Fibroblast of the aortic adventitia (primary cell): ENCODE data around the gene CYP4F2. TPM values are rescaled to one million over a fixed set of nuclear protein-coding genes. Genes with fewer than 3 reads are reported as not detected.
"Not testable (repeated sequence)": the region's sequence is repeated elsewhere in the genome, so short reads cannot be mapped to it uniquely, and the experiment has no call there.

ENCODE experiments used
- DNase-seq: peaks from one replicate; pipeline ENCODE4 v3.0.0-alpha.2; 2010; ENCODE audit warnings: low read depth
- H3K4me3 ChIP-seq: 2 replicates; pipeline ENCODE4 v1.5.1; 2011; ENCODE audit warnings: low read depth, mild to moderate bottlenecking, control low read depth, low read length, moderate library complexity
- total RNA-seq: library from RNA; depleted of rRNA; stranded (reverse); fragments of >200 nt; gene quantifications from 2 replicates; pipeline ENCODE4 v1.2.3, GENCODE V29; 2012; ENCODE audit warnings: low replicate concordance
- TF ChIP-seq, protein P1 (sequence below): IDR thresholded peaks from 2 replicates; pipeline ENCODE4 v1.5.1; 2011; ENCODE audit warnings: mild to moderate bottlenecking, low read length, control low read depth, inconsistent platforms; ENCODE audit not compliant: insufficient read depth

CYP4F2 gene
- total RNA-seq, 1 donor: not detected

DNA sequence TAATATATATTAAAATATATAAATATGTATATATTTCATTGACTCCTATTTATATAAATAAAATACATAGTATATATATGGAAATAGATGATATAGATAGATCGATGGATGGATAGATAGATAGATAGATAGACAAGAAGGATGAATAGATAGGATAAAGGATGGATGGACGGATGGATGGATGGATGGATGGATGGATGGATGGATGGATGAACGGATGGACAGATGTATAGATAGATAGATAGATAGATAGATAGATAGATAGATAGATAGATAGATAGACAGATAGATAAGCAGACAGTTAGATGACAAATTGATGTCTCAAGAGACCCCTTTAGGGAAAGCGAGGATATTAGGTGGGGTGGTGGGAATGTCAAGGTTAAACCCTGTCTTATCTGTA, 21.4 kb upstream of the CYP4F2 start:
- DNase-seq: no peak
- no peak overlapping the region for H3K4me3 ChIP-seq
- TF ChIP-seq, protein P1, sequence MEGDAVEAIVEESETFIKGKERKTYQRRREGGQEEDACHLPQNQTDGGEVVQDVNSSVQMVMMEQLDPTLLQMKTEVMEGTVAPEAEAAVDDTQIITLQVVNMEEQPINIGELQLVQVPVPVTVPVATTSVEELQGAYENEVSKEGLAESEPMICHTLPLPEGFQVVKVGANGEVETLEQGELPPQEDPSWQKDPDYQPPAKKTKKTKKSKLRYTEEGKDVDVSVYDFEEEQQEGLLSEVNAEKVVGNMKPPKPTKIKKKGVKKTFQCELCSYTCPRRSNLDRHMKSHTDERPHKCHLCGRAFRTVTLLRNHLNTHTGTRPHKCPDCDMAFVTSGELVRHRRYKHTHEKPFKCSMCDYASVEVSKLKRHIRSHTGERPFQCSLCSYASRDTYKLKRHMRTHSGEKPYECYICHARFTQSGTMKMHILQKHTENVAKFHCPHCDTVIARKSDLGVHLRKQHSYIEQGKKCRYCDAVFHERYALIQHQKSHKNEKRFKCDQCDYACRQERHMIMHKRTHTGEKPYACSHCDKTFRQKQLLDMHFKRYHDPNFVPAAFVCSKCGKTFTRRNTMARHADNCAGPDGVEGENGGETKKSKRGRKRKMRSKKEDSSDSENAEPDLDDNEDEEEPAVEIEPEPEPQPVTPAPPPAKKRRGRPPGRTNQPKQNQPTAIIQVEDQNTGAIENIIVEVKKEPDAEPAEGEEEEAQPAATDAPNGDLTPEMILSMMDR: no peak

DNA sequence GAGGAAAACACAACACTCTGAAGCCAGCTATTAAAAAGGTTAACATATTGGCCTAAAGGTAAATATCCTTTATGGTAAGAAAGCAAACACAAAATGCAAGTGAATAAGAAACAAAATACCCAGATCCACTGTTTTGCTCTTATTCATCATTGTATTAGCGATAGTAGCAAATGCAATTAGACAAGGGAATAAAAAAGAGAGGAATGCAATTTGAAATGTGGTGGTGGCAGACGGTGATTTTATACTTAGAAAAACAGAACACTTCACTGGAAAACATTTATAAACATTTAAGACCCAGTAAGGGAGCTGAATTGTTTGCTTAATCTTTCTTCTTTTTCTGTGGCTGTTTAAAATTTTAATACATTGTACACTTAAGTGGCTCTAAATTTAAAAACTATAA, 17.2 kb upstream of the CYP4F2 start:
- DNase-seq: no peak
- TF ChIP-seq, protein P1: no peak
- H3K4me3 ChIP-seq: no peak overlapping the region

DNA sequence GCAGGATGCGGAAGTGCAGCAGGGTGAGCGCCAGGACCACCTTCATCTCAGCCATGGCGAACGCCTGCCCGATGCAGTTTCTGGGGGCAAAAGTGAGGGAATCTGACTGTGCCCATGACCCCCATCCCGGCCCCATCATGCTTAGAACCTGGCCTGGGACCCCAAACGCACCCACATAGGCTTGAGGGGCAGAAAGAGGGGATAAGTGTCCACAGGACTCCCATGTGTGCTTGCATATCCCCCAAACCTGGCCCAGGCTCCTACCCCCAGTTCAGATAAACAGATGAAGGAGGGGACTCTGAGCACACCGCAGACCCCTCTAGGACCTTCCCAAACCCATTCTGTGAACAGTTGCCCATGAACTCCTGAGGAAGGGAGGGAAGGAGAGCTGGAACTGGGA, 16.0 kb upstream of the CYP4F2 start:
- no peak overlapping the region for H3K4me3 ChIP-seq
- TF ChIP-seq, protein P1: no peak
- DNase-seq: no peak

DNA sequence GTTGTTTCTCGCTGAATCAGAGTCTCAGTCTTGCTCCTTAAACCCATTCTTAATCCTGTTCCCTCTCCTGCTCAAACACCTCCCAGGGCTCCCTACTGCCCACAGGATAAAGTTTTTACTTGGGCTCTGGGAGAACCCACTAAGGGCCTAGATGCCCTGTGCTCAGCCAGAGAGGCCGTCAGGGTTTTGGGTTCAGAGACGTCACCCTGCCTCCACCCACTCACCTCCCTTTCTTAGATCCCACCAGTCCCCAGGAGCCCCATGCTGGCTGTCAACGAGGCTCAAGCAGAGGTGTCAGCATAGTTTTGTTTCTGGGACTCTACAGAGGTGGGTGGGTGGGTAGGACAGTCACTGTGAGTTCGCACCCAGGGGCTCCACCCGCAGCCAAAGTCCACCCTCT, 15.5 kb upstream of the CYP4F2 start:
- no peak overlapping the region for H3K4me3 ChIP-seq
- DNase-seq: no peak
- TF ChIP-seq, protein P1: no peak

DNA sequence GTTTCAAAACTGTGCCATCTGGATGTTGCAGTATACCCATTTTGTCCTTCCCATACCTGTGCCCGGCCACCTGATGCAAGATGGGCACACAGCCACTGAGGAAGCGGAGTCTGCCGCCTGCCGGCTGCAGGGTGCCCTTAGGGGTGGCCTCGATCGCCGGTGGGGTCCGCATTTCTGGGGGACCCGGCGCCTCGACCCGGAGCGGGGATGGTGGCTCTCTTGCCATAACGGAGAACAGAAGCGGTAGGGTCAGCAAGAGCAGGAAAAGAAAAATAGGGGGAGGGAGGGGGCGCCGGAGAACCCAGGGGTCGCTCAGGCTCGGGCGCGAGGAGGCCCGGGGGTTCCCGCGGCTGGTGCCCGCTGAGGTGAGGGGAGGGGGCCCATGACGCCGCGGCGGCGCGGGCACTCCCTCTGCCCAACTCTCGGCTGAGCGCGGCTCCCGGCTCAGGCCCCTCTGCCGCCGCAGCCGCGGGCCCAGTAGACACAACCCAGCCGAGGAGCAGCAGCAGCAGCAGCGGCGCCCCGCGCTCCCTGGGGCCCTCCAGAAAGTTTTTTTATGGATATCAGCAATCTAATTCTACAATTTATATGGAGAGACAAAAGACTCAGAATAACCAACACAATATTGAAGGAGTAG, 13.8 kb upstream of the CYP4F2 start:
- no peak overlapping the region for H3K4me3 ChIP-seq
- TF ChIP-seq, protein P1: no peak
- no peak for DNase-seq

DNA sequence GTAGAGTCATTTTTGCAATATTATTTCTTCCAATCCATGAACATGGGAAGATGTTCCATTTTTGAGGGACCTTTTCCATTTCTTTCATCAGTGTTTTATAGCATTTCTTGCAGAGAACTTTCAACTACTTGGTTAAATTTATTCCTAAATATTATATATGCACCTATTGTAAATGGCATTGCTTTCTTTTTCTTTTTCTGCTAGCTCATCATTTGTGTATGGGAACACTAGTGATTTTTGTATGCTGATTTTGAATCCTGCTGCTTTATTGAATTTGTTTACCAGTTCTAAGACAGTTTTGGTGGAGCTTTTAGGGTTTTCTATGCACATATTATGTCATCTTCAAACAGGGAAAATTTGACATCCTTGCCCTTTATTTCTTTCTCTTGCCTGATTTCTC, 7.2 kb upstream of the CYP4F2 start:
- H3K4me3 ChIP-seq: no peak overlapping the region
- no peak for DNase-seq
- TF ChIP-seq, protein P1: no peak

DNA sequence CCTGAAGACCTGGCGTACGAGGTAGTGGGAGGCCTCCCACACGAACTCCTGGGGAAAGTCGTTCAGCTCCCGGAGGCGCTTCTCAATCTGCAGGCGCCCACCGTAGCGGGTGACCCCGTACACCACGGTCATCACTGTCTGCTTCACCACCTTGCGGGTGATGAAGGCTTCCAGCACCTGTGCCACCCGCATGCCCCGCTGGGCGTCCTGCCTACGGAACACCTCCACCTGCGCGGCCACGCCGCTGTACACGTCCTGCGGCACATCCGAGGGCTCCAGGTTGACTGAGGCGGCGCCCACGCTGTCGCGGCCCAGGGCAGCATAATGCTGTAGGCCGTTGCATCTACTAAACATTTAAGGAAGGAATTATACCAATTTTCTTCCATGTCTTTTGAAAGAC, 5.0 kb upstream of the CYP4F2 start:
- not testable (repeated sequence) for DNase-seq

More for the DNA sequence above, 5.0 kb upstream of the CYP4F2 start:
- H3K4me3 ChIP-seq: not testable (repeated sequence)
